DND-41 (cell line): Measurements from ENCODE around the gene KAT2B.

Source experiments
- EZH2 ChIP-seq: IDR thresholded peaks from 3 replicates; pipeline ENCODE4 v1.6.1; 2012; ENCODE audit warnings: borderline replicate concordance, low read depth, mild to moderate bottlenecking, moderate library complexity, low read length, inconsistent platforms; ENCODE audit not compliant: severe bottlenecking
- TF ChIP-seq, protein P1 (sequence below): IDR thresholded peaks from 2 replicates; pipeline ENCODE4 v1.5.1; 2012; ENCODE audit warnings: borderline replicate concordance, low read length, moderate library complexity, mild to moderate bottlenecking; ENCODE audit not compliant: poor library complexity, severe bottlenecking; ENCODE audit errors: extremely low read depth

GRCh38 chr3:20066079-20066478 is 25.8 kb downstream of the KAT2B start:
- TF ChIP-seq, protein P1, sequence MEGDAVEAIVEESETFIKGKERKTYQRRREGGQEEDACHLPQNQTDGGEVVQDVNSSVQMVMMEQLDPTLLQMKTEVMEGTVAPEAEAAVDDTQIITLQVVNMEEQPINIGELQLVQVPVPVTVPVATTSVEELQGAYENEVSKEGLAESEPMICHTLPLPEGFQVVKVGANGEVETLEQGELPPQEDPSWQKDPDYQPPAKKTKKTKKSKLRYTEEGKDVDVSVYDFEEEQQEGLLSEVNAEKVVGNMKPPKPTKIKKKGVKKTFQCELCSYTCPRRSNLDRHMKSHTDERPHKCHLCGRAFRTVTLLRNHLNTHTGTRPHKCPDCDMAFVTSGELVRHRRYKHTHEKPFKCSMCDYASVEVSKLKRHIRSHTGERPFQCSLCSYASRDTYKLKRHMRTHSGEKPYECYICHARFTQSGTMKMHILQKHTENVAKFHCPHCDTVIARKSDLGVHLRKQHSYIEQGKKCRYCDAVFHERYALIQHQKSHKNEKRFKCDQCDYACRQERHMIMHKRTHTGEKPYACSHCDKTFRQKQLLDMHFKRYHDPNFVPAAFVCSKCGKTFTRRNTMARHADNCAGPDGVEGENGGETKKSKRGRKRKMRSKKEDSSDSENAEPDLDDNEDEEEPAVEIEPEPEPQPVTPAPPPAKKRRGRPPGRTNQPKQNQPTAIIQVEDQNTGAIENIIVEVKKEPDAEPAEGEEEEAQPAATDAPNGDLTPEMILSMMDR, result no peak
- TF ChIP-seq EZH2, result no peak
